Measurements from ENCODE around the gene TCOF1. TPM values are rescaled to one million over a fixed set of nuclear protein-coding genes. Genes with fewer than 3 reads are reported as not detected.

Gene TCOF1
- total RNA-seq, 2 experiments from 2014 or later = 61.3 to 108 TPM

- H3K79me2 ChIP-seq (ENCODE audit: insufficient read depth, low read depth, low read length) = no peaks in the 10 kb centered on the region
- ChIA-PET POLR2A (no interaction called here), CTCF (ENCODE audit: unreplicated experiment) (interaction anchor here (0.5 to 0.6 kb wide), 2 partner anchors 53 to 367 kb away, joined by 3 to 4 read pairs; no protein-coding TSS in a partner anchor)
- TF ChIP-seq EZH2phosphoT487 (IDR thresholded peaks at IDR 0.05; ENCODE audit: borderline replicate concordance, low read depth, low read length) (no peak), CTCF (conservative IDR thresholded peaks at IDR 0.05; ENCODE audit: low read length) (no peak)
- DNase-seq (ENCODE audit: low spot score) = no peak
- H3K27ac ChIP-seq (ENCODE audit: low read depth, low read length, poor library complexity, severe bottlenecking) = no peak overlapping the region
- no peaks in the 10 kb centered on the region for H3K9me3 ChIP-seq (ENCODE audit: low read length)
- no peak overlapping the region for H2AFZ ChIP-seq (ENCODE audit: low read length)
- no peak overlapping the region for H3K4me2 ChIP-seq (ENCODE audit: low read length)
- H4K20me1 ChIP-seq (ENCODE audit: insufficient read depth, low read length) = no peaks in the 10 kb centered on the region
- no peaks in the 10 kb centered on the region for H3K4me1 ChIP-seq (ENCODE audit: insufficient read depth, low read length, poor library complexity, severe bottlenecking)
- intact Hi-C loops (cut with micrococcal nuclease; ENCODE audit: unreplicated experiment) = no loop called here
- no peaks in the 10 kb centered on the region for H3K9me2 ChIP-seq (ENCODE audit: insufficient read depth, low read length)
- BruUV-seq (replicated peaks) = no TSS peak
- H3K4me3 ChIP-seq (ENCODE audit: low read depth, low read length, poor library complexity, severe bottlenecking) = no peak overlapping the region
- H3K36me3 ChIP-seq (ENCODE audit: insufficient read depth, low read length) = no peaks in the 10 kb centered on the region
These were observed 34.4 kb upstream of the TCOF1 start for GRCh38 chr5:150323092-150323491.

- Histone ChIP-seq H3K36me3 (ENCODE audit: insufficient read depth, low read length) (no peaks in the 10 kb centered on the region), H3K4me2 (ENCODE audit: low read length) (no peak overlapping the region), H4K20me1 (ENCODE audit: insufficient read depth, low read length) (no peaks in the 10 kb centered on the region), H3K79me2 (ENCODE audit: insufficient read depth, low read depth, low read length) (no peaks in the 10 kb centered on the region), H3K9me2 (ENCODE audit: insufficient read depth, low read length) (no peaks in the 10 kb centered on the region), H3K4me3 (ENCODE audit: low read depth, low read length, poor library complexity, severe bottlenecking) (no peak overlapping the region), H2AFZ (ENCODE audit: low read length) (no peak overlapping the region), H3K9me3 (ENCODE audit: low read length) (no peaks in the 10 kb centered on the region), H3K27ac (ENCODE audit: low read depth, low read length, poor library complexity, severe bottlenecking) (no peak overlapping the region), H3K4me1 (ENCODE audit: insufficient read depth, low read length, poor library complexity, severe bottlenecking) (no peaks in the 10 kb centered on the region)
- DNase-seq (ENCODE audit: low spot score) = no peak
- TF ChIP-seq EZH2phosphoT487 (IDR thresholded peaks at IDR 0.05; ENCODE audit: borderline replicate concordance, low read depth, low read length) (no peak), CTCF (conservative IDR thresholded peaks at IDR 0.05; ENCODE audit: low read length) (no peak)
- no TSS peak for BruUV-seq (replicated peaks)
- ChIA-PET CTCF (ENCODE audit: unreplicated experiment) (no interaction called here), POLR2A (no interaction called here)
- intact Hi-C loops (cut with micrococcal nuclease; ENCODE audit: unreplicated experiment) = no loop called here
These were observed 33.7 kb upstream of the TCOF1 start for GRCh38 chr5:150323819-150324218.

- no peak overlapping the region for H3K4me2 ChIP-seq (ENCODE audit: low read length)
- H3K36me3 ChIP-seq (ENCODE audit: insufficient read depth, low read length) = no peaks in the 10 kb centered on the region
- POLR2A ChIA-PET = interaction anchor here (0.7 kb wide), 1 partner anchor 25 kb away, joined by 4 read pairs; no protein-coding TSS in a partner anchor
- CTCF ChIA-PET (ENCODE audit: unreplicated experiment) = no interaction called here
- no peaks in the 10 kb centered on the region for H3K79me2 ChIP-seq (ENCODE audit: insufficient read depth, low read depth, low read length)
- H3K27ac ChIP-seq (ENCODE audit: low read depth, low read length, poor library complexity, severe bottlenecking) = no peak overlapping the region
- H3K9me2 ChIP-seq (ENCODE audit: insufficient read depth, low read length) = no peaks in the 10 kb centered on the region
- DNase-seq (ENCODE audit: low spot score) = no peak
- no peaks in the 10 kb centered on the region for H3K4me1 ChIP-seq (ENCODE audit: insufficient read depth, low read length, poor library complexity, severe bottlenecking)
- no peaks in the 10 kb centered on the region for H4K20me1 ChIP-seq (ENCODE audit: insufficient read depth, low read length)
- intact Hi-C loops (cut with micrococcal nuclease; ENCODE audit: unreplicated experiment) = no loop called here
- no peak for TF ChIP-seq EZH2phosphoT487 (IDR thresholded peaks at IDR 0.05; ENCODE audit: borderline replicate concordance, low read depth, low read length)
- TF ChIP-seq CTCF (conservative IDR thresholded peaks at IDR 0.05; ENCODE audit: low read length) = no peak
- no TSS peak for BruUV-seq (replicated peaks)
- H3K4me3 ChIP-seq (ENCODE audit: low read depth, low read length, poor library complexity, severe bottlenecking) = no peak overlapping the region
- H3K9me3 ChIP-seq (ENCODE audit: low read length) = no peaks in the 10 kb centered on the region
- H2AFZ ChIP-seq (ENCODE audit: low read length) = no peak overlapping the region
These were observed 32.1 kb upstream of the TCOF1 start for GRCh38 chr5:150325426-150325825.
